ENCODE results near the gene CDC42BPG.

- no peak for TF ChIP-seq EZH2phosphoT487 (IDR thresholded peaks at IDR 0.05; ENCODE audit: borderline replicate concordance)
- TF ChIP-seq CTCF (conservative IDR thresholded peaks at IDR 0.05; ENCODE audit: low read length) = peak; percentile 76
These were observed 43.4 kb upstream of the CDC42BPG start for GRCh38 chr11:64887757-64888405.
